ENCODE data around the gene TOR4A.

The TOR4A gene

GRCh38 chr9:137272241-137273094 is 5.1 kb upstream of the TOR4A start:
- no peak for DNase-seq (ENCODE audit: low spot score)

- DNase-seq (ENCODE audit: low spot score), result no peak
Observed at GRCh38 chr9:137273095-137273490, 4.4 kb upstream of the TOR4A start.

GRCh38 chr9:137273611-137274320 is 3.8 kb upstream of the TOR4A start:
- no peak for DNase-seq (ENCODE audit: low spot score)

- DNase-seq (ENCODE audit: low spot score), result no peak
Observed at GRCh38 chr9:137275203-137275587, 2.3 kb upstream of the TOR4A start.

- no peak for DNase-seq (ENCODE audit: low spot score)
Observed at GRCh38 chr9:137275588-137276472, 1.7 kb upstream of the TOR4A start.

GRCh38 chr9:137276473-137277328 is 825 bp upstream of the TOR4A start:
- DNase-seq (ENCODE audit: low spot score), result no peak

GRCh38 chr9:137278061-137278701 is 655 bp downstream of the TOR4A start:
- peak; percentile 52 for DNase-seq (ENCODE audit: low spot score)

- DNase-seq (ENCODE audit: low spot score), result no peak
Observed at GRCh38 chr9:137278721-137279711, 1.5 kb downstream of the TOR4A start.

- no peak for DNase-seq (ENCODE audit: low spot score)
Observed at GRCh38 chr9:137279741-137280473, 2.4 kb downstream of the TOR4A start.

- DNase-seq (ENCODE audit: low spot score), result peak; percentile 68
Observed at GRCh38 chr9:137280474-137281344, 3.2 kb downstream of the TOR4A start.

- DNase-seq (ENCODE audit: low spot score), result no peak
Observed at GRCh38 chr9:137281345-137282116, 4.0 kb downstream of the TOR4A start.

GRCh38 chr9:137286975-137287383 is 9.5 kb downstream of the TOR4A start:
- DNase-seq (ENCODE audit: low spot score), result peak; percentile 63

- no peak for DNase-seq (ENCODE audit: low spot score)
Observed at GRCh38 chr9:137293094-137293481, 15.6 kb downstream of the TOR4A start.

GRCh38 chr9:137293482-137294090 is 16.1 kb downstream of the TOR4A start:
- DNase-seq (ENCODE audit: low spot score), result no peak

- DNase-seq (ENCODE audit: low spot score), result peak; percentile 72
Observed at GRCh38 chr9:137294091-137294680, 16.7 kb downstream of the TOR4A start.

- DNase-seq (ENCODE audit: low spot score), result no peak
Observed at GRCh38 chr9:137294681-137295237, 17.2 kb downstream of the TOR4A start.
